T-helper 2 cell treated with Interferon-gamma antibody and Interleukin-4, amounts not matched to agents 5 μg/mL and 100 μg/mL, for 36 hours (primary cell): ENCODE results near the gene IL21R.

Source experiments
- DNase-seq: peaks from one replicate; pipeline ENCODE4 v3.0.0; 2021; ENCODE audit warnings: low spot score
- H3K27ac Mint-ChIP-seq: one replicate; pipeline ENCODE4 v1.8.0; 2021; ENCODE audit warnings: mild to moderate bottlenecking, mixed read lengths
- H3K27me3 Mint-ChIP-seq: one replicate; pipeline ENCODE4 v1.8.0; 2021; ENCODE audit warnings: low read depth, mixed read lengths
- H3K36me3 Mint-ChIP-seq: one replicate; pipeline ENCODE4 v1.8.0; 2021; ENCODE audit warnings: low read depth, mixed read lengths
- H3K4me1 Mint-ChIP-seq: one replicate; pipeline ENCODE4 v1.8.0; 2021; ENCODE audit warnings: low read depth, mixed read lengths
- H3K4me3 Mint-ChIP-seq: one replicate; pipeline ENCODE4 v1.8.0; 2022; ENCODE audit warnings: mild to moderate bottlenecking, moderate library complexity, mixed read lengths
- H3K9me3 Mint-ChIP-seq: one replicate; pipeline ENCODE4 v1.8.0; 2021; ENCODE audit warnings: mixed read lengths

IL21R gene

GRCh38 chr16:27417047-27417671, 15.2 kb downstream of the IL21R start:
- Mint-ChIP-seq H3K36me3 (peaks cover 77% of the 10 kb centered on the region), H3K9me3 (peaks cover 34% of the 10 kb centered on the region), H3K4me1 (peaks cover 20% of the 10 kb centered on the region), H3K27ac (no peak overlapping the region), H3K27me3 (no peaks in the 10 kb centered on the region), H3K4me3 (no peak overlapping the region)
- peak; percentile 9 for DNase-seq

- peaks cover 23% of the 10 kb centered on the region for H3K9me3 Mint-ChIP-seq
- peaks cover 80% of the 10 kb centered on the region for H3K36me3 Mint-ChIP-seq
- no peak for DNase-seq
- no peak overlapping the region for H3K27ac Mint-ChIP-seq
- no peak overlapping the region for H3K4me3 Mint-ChIP-seq
- H3K4me1 Mint-ChIP-seq: peaks cover 22% of the 10 kb centered on the region
- no peaks in the 10 kb centered on the region for H3K27me3 Mint-ChIP-seq
These were observed 20.2 kb downstream of the IL21R start for GRCh38 chr16:27421961-27422740.

GRCh38 chr16:27424772-27425498, 23.0 kb downstream of the IL21R start:
- Mint-ChIP-seq H3K36me3 (peaks cover 68% of the 10 kb centered on the region), H3K9me3 (peaks cover 22% of the 10 kb centered on the region), H3K27ac (peak overlapping the region; percentile 71), H3K4me3 (no peak overlapping the region), H3K27me3 (no peaks in the 10 kb centered on the region), H3K4me1 (peaks cover 36% of the 10 kb centered on the region)
- DNase-seq: no peak

GRCh38 chr16:27425961-27426360, 24.0 kb downstream of the IL21R start:
- Mint-ChIP-seq H3K4me3 (peak overlapping the region; percentile 58), H3K36me3 (peaks cover 64% of the 10 kb centered on the region), H3K4me1 (peaks cover 37% of the 10 kb centered on the region), H3K27me3 (no peaks in the 10 kb centered on the region), H3K9me3 (peaks cover 14% of the 10 kb centered on the region), H3K27ac (peak overlapping the region; percentile 88)
- no peak for DNase-seq

GRCh38 chr16:27426423-27427408, 24.7 kb downstream of the IL21R start:
- H3K9me3 Mint-ChIP-seq: peaks cover 10% of the 10 kb centered on the region
- peak overlapping the region; percentile 88 for H3K27ac Mint-ChIP-seq
- H3K27me3 Mint-ChIP-seq: no peaks in the 10 kb centered on the region
- peaks cover 62% of the 10 kb centered on the region for H3K36me3 Mint-ChIP-seq
- peak overlapping the region; percentile 58 for H3K4me3 Mint-ChIP-seq
- peaks cover 37% of the 10 kb centered on the region for H3K4me1 Mint-ChIP-seq
- peak; percentile 75 for DNase-seq

GRCh38 chr16:27427538-27427937, 25.6 kb downstream of the IL21R start:
- Mint-ChIP-seq H3K27me3 (no peaks in the 10 kb centered on the region), H3K4me1 (peaks cover 42% of the 10 kb centered on the region), H3K27ac (peak overlapping the region; percentile 65), H3K4me3 (peak overlapping the region; percentile 58), H3K36me3 (peaks cover 60% of the 10 kb centered on the region), H3K9me3 (peaks cover 2% of the 10 kb centered on the region)
- no peak for DNase-seq

- no peaks in the 10 kb centered on the region for H3K9me3 Mint-ChIP-seq
- H3K27me3 Mint-ChIP-seq: no peaks in the 10 kb centered on the region
- H3K27ac Mint-ChIP-seq: peak overlapping the region; percentile 49
- no peak for DNase-seq
- no peak overlapping the region for H3K4me3 Mint-ChIP-seq
- peaks cover 47% of the 10 kb centered on the region for H3K4me1 Mint-ChIP-seq
- H3K36me3 Mint-ChIP-seq: peaks cover 61% of the 10 kb centered on the region
These were observed 26.2 kb downstream of the IL21R start for GRCh38 chr16:27428026-27428785.

- Mint-ChIP-seq H3K36me3 (peaks cover 50% of the 10 kb centered on the region), H3K9me3 (no peaks in the 10 kb centered on the region), H3K4me3 (no peak overlapping the region), H3K27me3 (no peaks in the 10 kb centered on the region), H3K4me1 (peaks cover 47% of the 10 kb centered on the region), H3K27ac (peak overlapping the region; percentile 16)
- DNase-seq: no peak
These were observed 27.4 kb downstream of the IL21R start for GRCh38 chr16:27429330-27429871.

GRCh38 chr16:27429981-27430441, 28.0 kb downstream of the IL21R start:
- H3K27me3 Mint-ChIP-seq: no peaks in the 10 kb centered on the region
- DNase-seq: no peak
- no peak overlapping the region for H3K27ac Mint-ChIP-seq
- peaks cover 48% of the 10 kb centered on the region for H3K36me3 Mint-ChIP-seq
- H3K4me3 Mint-ChIP-seq: no peak overlapping the region
- no peaks in the 10 kb centered on the region for H3K9me3 Mint-ChIP-seq
- H3K4me1 Mint-ChIP-seq: peaks cover 43% of the 10 kb centered on the region

- Mint-ChIP-seq H3K27ac (no peak overlapping the region), H3K4me3 (no peak overlapping the region), H3K9me3 (no peaks in the 10 kb centered on the region), H3K36me3 (peaks cover 48% of the 10 kb centered on the region), H3K4me1 (peaks cover 41% of the 10 kb centered on the region), H3K27me3 (no peaks in the 10 kb centered on the region)
- DNase-seq: no peak
These were observed 28.5 kb downstream of the IL21R start for GRCh38 chr16:27430512-27430911.

GRCh38 chr16:27430923-27431484, 29.0 kb downstream of the IL21R start:
- peaks cover 47% of the 10 kb centered on the region for H3K36me3 Mint-ChIP-seq
- no peak overlapping the region for H3K4me3 Mint-ChIP-seq
- no peak for DNase-seq
- no peak overlapping the region for H3K27ac Mint-ChIP-seq
- H3K4me1 Mint-ChIP-seq: peaks cover 38% of the 10 kb centered on the region
- H3K9me3 Mint-ChIP-seq: no peaks in the 10 kb centered on the region
- no peaks in the 10 kb centered on the region for H3K27me3 Mint-ChIP-seq

- no peaks in the 10 kb centered on the region for H3K9me3 Mint-ChIP-seq
- H3K4me3 Mint-ChIP-seq: no peak overlapping the region
- no peak overlapping the region for H3K27ac Mint-ChIP-seq
- peaks cover 28% of the 10 kb centered on the region for H3K4me1 Mint-ChIP-seq
- DNase-seq: no peak
- H3K36me3 Mint-ChIP-seq: peaks cover 47% of the 10 kb centered on the region
- H3K27me3 Mint-ChIP-seq: no peaks in the 10 kb centered on the region
These were observed 30.0 kb downstream of the IL21R start for GRCh38 chr16:27431773-27432532.
